Lower leg skin (tissue), 4 donors: Measurements from ENCODE around the gene SPATA17. TPM values are rescaled to one million over a fixed set of nuclear protein-coding genes. Genes with fewer than 3 reads are reported as not detected.

Source experiments
- DNase-seq, 2 donors: peaks; one replicate each; pipeline ENCODE4 v3.0.0-alpha.2; 2019; ENCODE audit warnings: low spot score in 2 of 2
- H3K4me3 ChIP-seq: fragments of 200-600 bp; sonication (generic); 2 replicates; pipeline ENCODE4 v1.5.1; 2017; ENCODE audit warnings: mild to moderate bottlenecking, low read depth; ENCODE audit not compliant: poor library complexity, severe bottlenecking
- CTCF ChIP-seq, 3 donors: fragments of 450-650 bp; IDR thresholded peaks; one replicate each; pipeline ENCODE4 v1.5.1; 2016; ENCODE audit warnings: antibody characterized with exemption in 3 of 3, mild to moderate bottlenecking in 3 of 3, moderate library complexity in 2 of 3
- POLR2A ChIP-seq, 2 donors: fragments of 450-650 bp; IDR thresholded peaks; one replicate each; pipeline ENCODE4 v1.6.1; 2016 to 2017; ENCODE audit warnings: antibody characterized with exemption in 2 of 2, mild to moderate bottlenecking in 1 of 2, moderate library complexity in 1 of 2
- WGBS, 2 donors: methylation state at CpG; one replicate each; pipeline ENCODE4 v1.1.5; 2018; 5-methylcytosine and 5-hydroxymethylcytosine counted together
- intact Hi-C: fragments of 100-400 bp; cut with DNase I; formaldehyde crosslinking; loops from one replicate; pipeline ENCODE4 v1.15.0; 2023; ENCODE audit warnings: low total_unique reads
- total RNA-seq, 4 donors: library from RNA; depleted of rRNA; stranded (reverse); fragments of >200 nt; gene quantifications; one replicate each; pipeline ENCODE4 v1.1.0, GENCODE V29; 2016

The SPATA17 gene
- total RNA-seq, 4 donors from 2014 or later: 0.06 to 1.6 TPM; not detected in 2

DNA sequence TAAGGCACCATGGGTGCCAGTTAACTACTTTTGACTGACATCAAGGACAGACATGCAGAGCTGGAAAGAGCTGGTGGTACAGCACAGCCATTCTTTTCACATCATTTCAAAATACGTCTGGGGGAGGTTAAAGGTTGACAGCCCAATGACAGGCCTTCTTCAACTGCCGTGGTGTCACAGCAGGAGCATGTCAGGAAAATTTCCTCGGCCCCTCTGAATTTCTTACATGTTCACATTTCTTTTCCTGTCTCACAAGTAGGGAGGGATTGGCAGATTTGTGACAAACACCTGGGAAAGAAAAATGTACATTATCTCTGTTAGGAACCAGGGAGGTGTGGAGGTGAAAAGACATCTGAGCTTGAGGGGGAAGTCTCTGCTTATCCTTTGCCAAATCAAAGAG, 279.1 kb downstream of the SPATA17 start:
- no peak overlapping the region for H3K4me3 ChIP-seq
- intact Hi-C loops: no loop called here
- WGBS, 2 donors: 45 to 47% methylated on average over 3 of the region's 3 CpGs
- no peak for TF ChIP-seq CTCF (IDR thresholded peaks at IDR 0.05)
- TF ChIP-seq POLR2A (IDR thresholded peaks at IDR 0.05): no peak
- no peak for DNase-seq

DNA sequence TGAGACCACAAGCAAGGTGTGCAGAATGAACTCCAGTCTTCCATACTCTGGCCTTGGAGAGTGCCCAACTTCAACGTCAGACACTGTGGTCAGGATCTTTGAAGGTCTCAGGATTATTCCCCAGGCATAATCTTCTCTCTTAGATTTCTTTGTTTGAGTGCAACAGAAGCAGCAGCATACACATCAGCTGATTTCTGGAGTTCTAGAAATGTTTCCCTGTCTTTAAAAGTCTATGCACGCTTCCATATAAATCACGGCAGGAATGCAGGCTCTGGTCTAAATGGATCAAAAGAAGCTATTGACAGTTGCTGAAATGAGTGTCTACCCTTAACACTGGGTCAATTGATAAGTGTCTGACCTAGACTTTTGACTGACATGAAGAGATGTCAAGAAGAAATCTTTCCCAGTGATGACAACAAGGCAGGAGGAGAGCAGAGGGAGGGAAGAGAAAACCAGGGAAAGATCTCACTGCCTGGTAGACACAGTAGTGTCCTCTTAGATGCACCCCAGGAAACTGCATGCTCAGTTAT, 279.7 kb downstream of the SPATA17 start:
- intact Hi-C loops: no loop called here
- TF ChIP-seq CTCF (IDR thresholded peaks at IDR 0.05): no peak
- no peak for TF ChIP-seq POLR2A (IDR thresholded peaks at IDR 0.05)
- 63 to 74% methylated on average over 3 of the region's 3 CpGs for WGBS, 2 donors
- DNase-seq: no peak
- H3K4me3 ChIP-seq: no peak overlapping the region

DNA sequence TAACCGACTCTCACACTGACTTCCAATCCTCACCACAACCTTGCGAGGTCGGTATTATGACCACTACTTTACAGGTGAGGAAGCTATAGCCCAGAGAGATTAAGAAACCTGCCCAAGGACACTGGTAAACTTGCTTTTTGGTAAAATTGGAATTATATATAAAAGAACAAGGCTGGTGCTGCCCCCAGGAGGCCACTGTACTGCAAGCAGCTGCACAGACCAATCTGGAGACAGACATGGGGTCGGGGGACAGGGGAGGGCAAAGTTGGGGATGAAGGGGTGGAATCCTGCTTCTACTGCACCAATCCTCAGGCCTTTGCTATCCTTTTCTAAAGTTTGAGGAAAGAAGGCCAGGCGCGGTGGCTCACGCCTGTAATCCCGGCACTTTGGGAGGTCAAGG, 280.8 kb downstream of the SPATA17 start:
- no peak overlapping the region for H3K4me3 ChIP-seq
- 93 to 94% methylated on average over 8 of the region's 8 CpGs for WGBS, 2 donors
- no peak for DNase-seq
- intact Hi-C loops: no loop called here
- no peak for TF ChIP-seq CTCF (IDR thresholded peaks at IDR 0.05)
- TF ChIP-seq POLR2A (IDR thresholded peaks at IDR 0.05): no peak

DNA sequence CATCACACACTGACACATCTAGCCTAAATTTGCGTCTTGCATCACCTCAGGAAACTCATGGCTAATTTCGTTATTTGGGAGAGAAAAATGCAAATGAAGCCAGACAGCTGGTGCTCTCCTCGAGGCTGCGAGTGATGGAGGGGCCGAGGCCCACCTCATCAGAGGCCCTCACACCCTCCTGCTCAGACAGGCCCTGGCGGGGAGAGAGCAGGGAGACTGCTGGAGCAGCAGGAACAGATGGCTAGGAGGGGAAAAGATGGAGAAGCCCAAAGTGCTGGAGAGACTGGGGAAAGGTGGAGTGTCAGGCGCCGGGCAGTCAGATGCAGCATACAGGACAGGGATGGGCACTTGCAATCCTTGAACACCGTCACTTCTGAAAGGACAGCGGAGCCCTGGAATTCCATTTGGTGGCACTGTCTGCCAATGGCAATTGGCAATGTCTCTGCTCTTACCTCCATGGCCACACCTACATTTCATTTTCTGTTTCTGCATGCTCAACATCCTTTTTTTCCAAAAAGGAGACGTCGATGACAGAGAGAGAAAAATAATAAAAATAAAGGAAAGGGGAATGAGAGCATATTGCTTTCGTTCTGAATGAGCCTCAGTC, 286.2 kb downstream of the SPATA17 start:
- no peak for DNase-seq
- TF ChIP-seq POLR2A (IDR thresholded peaks at IDR 0.05): no peak
- TF ChIP-seq CTCF (IDR thresholded peaks at IDR 0.05): no peak
- intact Hi-C loops: no loop called here
- 48 to 69% methylated on average over 13 of the region's 13 CpGs for WGBS, 2 donors
- no peak overlapping the region for H3K4me3 ChIP-seq

- 55 to 57% methylated on average over 18 of the region's 18 CpGs for WGBS, 2 donors
- no peak overlapping the region for H3K4me3 ChIP-seq
- TF ChIP-seq CTCF (IDR thresholded peaks at IDR 0.05): no peak
- intact Hi-C loops: no loop called here
- no peak for DNase-seq
Measured at GRCh38 chr1:217919683-217920388, 288.7 kb downstream of the SPATA17 start.

Other genes with a start within 250 kb of the SPATA17 start
- 10 to 100 TPM in 1 of 4 donors, 1 to 10 TPM in 3; 8.7 to 11.7 (median 9.2) TPM for gene GPATCH2, start 254 bp upstream of the SPATA17 start, total RNA-seq